ENCODE results near the gene FZD4.

DNA sequence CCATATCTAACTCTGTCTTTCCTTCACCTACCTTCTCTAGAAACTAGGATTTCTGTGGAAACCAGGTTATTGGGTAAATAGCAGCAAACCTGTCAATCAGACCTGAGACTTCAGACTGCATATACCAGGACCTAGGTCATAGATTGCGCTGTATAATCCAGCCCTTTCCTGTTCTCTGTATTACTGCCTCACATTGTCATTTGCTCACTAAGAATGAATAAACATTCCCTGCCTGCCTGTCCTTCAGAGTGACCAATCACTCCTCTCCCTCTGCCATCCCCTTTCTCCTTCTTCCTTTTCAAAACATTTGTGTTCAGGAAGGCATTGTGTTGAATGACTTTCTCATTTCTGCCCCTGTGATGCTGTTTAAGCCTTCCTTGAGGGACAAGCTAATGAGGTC, 14.1 kb upstream of the FZD4 start:
- TF ChIP-seq GATA2 (IDR thresholded peaks at IDR 0.05; ENCODE audit: low read depth, low read length) (no peak), GATA3 (IDR thresholded peaks at IDR 0.05; ENCODE audit: low read depth, low read length) (no peak)
